ENCODE results near the gene SRGN.
"Not testable (repeated sequence)": the region's sequence is repeated elsewhere in the genome, so short reads cannot be mapped to it uniquely, and the experiment has no call there.

Gene SRGN, protein sequence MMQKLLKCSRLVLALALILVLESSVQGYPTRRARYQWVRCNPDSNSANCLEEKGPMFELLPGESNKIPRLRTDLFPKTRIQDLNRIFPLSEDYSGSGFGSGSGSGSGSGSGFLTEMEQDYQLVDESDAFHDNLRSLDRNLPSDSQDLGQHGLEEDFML

DNA sequence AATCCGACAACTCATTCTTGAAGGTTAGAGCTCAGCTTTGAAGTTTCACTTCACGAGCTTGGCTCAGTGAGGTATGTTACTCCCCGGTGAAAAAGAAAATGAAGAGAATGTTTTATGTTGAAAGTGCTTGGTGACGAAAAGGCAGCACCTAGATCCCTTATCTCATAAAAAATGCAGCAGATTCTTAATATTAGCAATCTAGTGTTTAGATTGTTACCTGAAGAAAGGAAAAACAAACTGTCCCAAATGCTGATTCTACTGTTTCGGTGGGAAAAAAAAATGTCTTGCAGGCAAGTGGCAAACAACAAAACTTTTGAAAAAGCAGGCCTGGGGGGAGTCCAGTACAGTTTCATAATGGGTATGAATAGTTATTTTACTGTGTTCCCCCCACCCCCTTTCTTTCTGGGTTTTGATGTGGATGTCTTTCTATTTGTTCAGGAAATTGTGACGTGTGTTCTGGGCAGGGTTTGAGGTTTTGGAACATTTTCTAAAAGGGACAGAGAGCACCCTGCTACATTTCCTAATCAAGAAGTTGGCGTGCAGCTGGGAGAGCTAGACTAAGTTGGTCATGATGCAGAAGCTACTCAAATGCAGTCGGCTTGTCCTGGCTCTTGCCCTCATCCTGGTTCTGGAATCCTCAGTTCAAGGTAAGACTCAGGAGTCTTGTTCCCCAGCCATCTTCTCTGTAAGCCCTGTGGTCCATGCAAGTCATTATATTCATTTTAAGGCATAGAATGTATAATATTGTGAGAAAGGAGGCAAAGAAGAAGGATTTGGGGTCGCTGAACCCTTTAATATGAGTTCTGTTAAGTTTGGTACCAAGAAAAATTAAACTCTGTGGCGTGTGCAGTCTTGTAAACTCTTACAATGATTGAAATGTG lies at the start of gene SRGN:
Gene SRGN, plus strand, starts transcription at position 514 of the 881 bp plus-strand sequence. Its CDS starts 55 bp downstream, at position 569.
- DNase-seq (ENCODE audit: low spot score) = peak; percentile 56

DNA sequence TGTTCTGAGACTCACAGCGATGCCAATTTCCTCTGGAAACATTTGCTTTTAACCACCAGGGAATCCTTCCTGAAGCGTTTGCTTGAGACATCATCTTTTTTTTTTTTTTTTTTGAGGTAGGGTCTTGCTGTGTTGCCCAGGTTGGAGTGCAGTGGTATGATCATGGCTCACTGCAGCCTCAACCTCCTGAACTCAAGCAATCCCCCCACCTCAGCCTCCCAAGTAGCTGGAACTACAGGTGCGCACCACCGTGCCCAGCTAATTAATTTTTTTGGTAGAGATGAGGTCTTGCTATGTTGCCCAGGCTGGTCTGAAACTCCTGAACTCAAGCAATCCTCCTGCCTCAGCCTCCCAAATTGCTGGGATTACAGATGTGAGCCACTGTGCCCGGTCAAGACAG lies 47.0 kb upstream of the SRGN start:
- DNase-seq (ENCODE audit: low spot score) = not testable (repeated sequence)

DNA sequence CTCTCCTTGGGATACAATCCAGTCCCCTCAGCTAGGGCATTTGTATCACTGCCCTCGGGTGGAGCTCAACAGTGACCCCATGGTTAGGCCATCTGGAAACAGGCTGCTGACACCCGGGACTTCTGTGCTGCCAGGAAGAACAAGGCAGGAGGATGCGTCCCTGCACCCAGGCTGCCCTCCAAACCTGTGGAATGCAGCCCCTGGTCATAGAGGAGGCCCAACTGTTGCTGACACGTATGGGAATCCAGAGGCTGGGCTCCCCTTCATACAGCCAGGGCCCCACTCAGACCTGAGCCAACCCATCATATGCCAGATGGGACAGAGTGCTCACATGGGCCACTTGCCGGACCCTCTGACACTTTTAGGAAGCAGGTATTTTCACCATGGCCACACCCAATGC lies 45.5 kb upstream of the SRGN start:
- DNase-seq (ENCODE audit: low spot score) = no peak

DNA sequence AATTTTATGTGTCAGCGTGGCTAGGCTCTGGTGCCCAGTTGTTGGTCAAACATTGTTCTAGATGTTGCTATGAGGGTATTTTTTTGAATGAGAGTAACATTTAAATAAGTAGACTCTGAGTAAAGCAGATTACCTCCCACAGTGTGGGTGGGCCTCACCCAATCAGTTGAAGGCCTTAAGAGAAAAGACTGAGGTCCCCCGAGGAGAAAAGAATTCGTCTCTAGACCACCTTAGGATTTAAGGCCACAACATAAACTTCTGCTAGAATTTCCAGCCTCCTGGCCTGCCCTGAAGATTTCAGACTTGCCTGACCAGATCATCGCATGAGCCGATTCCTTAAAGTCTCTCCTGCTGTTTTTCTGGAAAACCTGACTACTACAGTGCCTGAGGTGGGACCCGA lies 45.1 kb upstream of the SRGN start:
- DNase-seq (ENCODE audit: low spot score) = no peak

DNA sequence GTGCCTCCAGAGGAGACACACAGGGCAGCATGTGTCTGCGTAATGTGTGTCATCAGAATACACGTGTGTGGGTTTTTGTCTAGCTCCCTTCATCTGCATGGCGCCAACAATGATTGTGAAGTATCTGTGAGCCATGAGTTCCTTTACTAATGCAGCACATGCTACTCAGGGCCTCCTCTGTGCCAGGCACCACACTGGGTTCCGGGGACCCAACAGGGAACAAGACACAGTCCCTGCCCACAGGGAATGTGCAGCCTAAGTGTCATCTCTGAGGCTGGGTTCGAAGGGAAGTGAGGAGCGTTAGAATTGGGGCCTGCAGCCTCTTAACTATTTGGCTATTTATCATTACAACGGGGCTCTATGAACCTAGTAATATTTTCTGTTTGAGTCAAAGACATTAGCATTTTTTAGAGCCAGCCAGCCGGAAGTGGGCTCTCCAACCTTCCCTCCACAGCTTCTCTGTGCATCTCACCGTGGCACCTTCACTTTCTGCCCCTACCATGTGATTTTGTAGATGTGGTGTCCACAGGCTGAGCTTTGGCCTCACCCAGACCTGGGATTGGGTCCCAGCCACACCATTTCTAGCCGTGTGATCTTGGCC lies 43.9 kb upstream of the SRGN start:
- DNase-seq (ENCODE audit: low spot score) = no peak

DNA sequence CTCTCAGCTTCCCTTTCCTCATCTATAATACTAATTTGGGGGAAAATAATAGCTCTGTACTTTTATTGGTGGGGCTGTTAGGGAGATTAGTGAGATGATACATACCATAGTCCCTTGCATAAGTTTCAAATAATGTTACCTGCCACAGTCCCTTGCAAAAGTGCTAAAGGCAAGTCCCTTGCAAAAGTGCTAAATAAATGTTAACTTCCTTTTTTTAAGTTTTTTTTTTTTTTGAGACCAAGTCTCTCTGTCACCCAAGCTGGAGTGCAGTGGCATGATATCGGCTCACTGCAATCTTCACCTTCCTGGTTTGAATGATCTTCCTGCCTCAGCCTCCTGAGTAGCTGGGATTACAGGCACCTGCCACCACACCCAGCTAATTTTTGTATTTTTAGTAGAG lies 43.4 kb upstream of the SRGN start:
- DNase-seq (ENCODE audit: low spot score) = no peak

DNA sequence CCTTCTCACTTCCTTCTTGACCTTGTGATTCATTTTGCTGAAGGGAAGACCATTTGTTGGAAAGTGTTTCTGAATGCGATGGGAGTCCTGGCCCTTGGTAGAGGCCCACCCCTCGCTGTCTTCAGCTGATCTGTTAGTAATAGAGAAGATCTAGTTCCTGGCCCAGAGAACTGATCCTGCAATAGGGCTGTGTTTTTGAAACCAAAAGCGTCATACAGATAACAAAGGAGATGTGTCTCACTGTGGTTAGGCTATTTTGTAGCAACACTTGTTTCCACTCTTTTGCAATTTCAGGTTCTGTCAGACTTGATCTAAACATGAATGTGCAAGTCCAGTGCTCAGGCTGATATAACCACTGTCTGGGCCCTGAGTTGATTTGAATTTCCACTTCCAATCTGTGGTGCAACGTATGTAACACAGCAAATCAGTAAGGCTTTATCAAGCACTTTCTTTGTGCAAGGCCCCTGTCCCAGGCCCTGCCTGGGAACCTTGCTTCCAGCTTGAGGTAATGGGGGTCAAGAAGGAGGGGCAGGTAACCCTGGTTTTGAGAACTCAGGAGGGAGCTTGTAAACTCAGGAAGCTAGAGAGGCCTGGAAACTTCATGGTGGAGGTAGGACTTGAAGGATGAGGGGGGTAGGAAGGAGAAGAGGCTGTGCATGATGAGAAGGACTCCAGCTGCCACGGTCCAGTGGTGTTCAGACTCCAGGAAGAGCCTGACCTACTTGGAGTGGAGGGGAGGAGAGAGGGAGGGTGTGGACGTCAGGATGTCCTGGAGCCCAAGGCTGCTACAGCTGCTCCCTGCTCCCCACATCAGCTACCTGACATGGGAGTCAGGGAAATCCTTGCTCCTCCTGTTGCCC lies 42.2 kb upstream of the SRGN start:
- DNase-seq (ENCODE audit: low spot score) = no peak

DNA sequence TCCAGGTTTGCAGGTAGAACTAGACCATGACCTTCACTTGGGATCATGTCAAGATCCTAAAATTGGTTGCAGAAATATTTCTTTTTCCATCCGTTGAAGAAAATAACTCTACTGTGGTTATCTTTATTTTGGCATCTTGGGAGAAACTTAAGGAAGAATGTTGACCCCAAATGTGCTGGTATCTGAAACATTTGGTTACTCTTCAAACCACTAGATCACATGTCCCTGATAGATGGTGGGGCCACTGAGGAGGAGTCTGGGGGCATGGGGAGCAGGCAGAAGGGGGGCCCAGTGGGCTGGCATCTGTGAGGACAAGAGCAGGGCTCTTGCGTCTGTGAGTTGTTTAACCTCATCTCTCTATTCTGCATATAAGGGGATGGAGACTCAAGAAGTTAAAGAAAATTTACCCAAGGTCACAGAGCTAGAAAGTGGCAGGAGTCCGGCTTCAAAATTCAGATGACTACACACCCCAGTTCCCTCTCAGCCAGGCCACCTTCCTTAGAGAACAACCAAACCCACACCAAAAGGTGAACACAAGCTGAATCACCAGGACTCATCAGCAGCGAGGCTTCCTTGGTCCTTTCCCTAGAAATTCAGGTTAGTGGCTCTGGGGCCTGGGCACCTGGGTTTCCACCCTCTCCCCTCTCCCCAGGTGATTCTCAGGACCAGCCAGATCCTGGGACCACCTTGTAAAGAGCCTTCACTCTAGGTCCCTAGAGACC lies 40.6 kb upstream of the SRGN start:
- DNase-seq (ENCODE audit: low spot score) = no peak

DNA sequence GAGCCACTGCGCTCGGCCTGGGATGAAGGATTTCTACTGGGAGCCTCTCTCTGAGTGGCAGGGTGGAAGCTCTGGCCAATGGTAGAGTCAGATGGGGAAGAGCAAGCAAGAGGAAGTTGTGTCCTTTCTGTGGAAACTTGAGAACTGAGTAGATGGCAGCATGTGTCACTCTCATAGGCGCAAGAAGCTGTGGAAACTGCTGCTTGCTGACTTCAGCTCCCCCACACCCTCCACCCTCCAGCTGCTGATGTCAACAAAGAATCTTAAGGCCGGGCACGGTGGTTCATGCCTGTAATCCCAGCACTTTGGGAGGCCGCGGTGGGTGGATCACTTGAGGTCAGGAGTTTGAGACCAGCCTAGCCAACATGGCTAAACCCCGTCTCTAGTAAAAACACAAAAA lies 39.8 kb upstream of the SRGN start:
- DNase-seq (ENCODE audit: low spot score) = no peak

DNA sequence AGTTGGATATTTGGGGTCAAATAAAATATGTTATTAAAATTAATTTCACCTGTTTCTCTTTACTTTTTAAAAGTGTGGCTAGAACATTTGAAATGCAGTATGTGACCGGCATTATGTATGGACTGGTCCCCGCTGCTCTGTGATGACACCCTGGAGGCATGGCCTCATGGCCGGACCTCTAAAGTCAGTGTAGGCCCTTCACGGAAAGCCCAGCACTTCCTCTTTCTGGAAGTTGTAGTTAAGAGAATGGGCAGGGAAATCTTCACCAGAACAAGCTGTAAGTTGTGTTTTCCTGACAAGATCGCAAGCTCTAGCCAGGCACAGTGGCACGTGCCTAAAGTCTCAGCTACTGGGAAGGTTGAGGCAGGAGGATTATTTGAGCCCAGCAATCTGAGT lies 38.3 kb upstream of the SRGN start:
- no peak for DNase-seq (ENCODE audit: low spot score)

DNA sequence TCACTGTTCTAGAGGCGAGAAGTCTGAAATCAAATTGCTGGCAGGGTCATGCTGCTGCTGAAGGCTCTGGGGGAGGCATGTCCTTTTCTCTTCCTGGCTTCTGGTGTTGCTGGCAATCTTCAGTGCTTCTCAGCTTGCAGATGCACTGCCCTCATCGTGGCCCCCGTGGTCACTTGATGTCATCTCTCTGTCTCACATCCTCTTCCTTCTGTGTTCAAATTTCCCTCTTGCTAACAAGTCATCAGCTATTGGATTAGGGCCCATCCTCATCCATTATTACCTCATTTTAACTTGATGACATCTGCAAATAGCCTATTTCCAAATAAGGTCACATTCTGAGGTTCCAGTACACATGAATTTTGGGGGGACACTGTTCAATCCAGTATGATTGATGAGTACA lies 36.6 kb upstream of the SRGN start:
- no peak for DNase-seq (ENCODE audit: low spot score)

DNA sequence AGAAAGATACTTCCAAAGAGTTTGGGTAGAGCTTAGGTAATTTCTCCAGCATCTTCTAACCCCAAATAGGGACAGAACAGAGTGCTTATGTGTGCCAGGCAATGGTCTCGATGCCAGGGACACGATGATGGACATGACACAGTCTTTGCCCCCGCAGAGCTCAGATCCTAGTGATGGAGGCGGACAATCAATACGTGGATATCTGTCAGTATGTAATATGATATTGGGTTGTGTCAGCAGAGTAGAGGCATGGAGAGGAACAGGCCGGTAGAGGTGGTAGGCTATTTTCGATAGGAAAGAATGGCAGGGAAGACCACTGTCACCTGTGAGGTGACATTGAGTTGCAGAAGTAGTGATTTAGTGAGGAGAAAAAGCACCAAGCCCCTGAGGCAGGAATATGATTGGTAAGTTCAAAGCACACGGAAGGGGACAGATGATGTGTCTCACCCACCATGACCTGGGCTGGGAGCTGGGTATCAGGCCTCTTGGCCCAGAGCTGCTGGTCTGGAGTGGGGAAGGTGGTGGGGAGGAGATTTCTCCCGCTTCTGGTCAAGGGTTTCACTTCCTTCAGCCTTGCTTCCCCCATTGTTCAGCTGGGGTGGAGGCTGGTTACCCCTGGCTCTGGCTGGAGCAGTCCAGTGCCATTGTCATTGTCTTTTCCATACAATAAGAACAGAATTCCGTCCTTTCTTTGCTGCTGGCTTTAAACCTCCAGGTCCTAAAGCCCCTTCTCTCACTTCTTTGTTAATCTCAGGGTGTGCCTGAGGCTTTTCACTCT lies 36.0 kb upstream of the SRGN start:
- DNase-seq (ENCODE audit: low spot score) = no peak

DNA sequence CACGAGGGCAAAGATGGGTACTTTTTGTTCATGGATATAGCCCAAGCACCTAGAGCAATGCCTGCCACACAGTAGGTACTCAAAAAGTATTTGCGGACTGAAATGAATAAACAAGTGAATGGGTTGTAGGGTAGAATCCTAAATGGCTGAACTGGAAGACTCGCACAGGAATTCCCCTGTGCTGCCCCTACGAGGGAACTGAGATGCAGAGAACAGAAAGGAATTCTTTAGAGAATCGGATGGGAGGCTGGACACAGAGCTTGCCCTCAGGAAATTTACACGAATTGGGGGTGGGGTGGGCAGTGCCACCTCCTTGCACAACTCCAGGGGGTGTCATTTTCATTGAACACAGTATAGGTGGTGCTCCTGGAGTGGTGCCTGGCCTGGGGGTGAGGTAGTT lies 35.2 kb upstream of the SRGN start:
- no peak for DNase-seq (ENCODE audit: low spot score)

DNA sequence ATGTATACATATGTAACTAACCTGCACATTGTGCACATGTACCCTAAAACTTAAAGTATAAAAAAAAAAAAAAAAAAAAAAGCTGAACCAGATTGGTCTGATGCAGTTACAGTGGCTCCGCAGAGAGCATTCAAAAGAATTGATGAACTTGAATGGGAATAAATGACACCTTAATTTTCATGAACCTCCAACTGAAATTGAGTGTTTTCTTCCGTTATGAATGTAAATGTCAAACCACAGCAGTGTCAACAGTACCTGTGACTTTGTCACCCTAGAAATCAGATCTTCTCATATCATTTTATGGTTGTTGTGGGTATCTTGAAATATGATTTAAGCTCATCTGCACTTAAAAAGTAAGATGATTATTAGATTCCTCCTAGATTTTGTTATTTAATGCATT lies 32.7 kb upstream of the SRGN start:
- DNase-seq (ENCODE audit: low spot score) = no peak

DNA sequence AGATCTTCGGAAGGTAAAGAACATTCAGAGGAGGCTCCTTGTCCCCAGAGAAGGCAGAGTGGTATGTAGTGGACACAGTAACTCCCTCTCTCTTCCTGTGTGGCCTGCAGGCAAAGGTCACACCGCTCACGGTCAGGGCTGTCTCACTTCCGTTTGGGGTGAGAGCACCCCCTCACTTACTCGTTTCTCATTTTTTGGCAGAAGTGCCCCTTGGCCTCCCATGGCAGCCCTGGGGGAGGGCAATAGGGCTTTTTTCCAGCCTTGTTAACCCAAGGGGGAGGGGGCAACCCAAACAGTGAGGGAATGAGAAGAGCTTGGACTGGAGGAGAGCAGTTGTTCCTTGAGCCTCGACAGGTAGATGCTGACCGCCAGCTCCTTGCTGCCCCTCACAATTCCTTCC lies 31.8 kb upstream of the SRGN start:
- DNase-seq (ENCODE audit: low spot score) = no peak

DNA sequence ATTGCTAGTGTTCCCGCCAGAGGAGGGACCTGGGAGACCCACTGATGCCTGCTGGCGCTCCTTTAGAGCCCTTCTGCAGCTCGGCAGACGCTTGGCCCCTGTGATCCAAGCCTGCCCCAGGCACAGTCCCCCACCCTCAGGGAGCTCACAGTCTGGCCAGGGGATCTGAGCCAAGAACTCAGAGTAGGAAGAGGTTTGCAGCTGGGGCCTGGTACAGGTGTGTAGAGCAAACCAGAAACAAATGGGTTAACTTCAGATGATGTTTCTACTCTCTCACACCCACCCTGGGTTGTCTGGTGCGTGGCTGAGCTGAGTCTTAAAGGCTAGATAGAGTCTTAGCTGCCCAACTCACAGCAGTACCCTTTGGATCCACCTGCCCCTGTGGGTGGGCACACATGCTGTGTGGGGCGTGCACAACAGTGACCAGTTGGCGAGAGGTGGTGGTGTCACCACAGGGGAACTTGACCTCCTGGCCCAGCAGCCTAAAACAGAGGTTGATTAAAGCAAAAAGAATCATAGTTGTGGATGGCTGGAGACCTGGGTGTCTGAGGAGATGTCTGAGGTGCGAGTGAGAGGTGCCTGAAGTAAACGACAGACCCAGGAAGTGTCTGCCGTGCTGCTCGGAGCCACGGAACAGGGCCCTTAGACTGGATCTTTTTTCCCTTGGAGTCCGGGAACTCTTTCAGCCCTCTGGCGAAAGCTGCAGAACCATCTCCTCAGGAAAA lies 31.2 kb upstream of the SRGN start:
- DNase-seq (ENCODE audit: low spot score) = no peak

DNA sequence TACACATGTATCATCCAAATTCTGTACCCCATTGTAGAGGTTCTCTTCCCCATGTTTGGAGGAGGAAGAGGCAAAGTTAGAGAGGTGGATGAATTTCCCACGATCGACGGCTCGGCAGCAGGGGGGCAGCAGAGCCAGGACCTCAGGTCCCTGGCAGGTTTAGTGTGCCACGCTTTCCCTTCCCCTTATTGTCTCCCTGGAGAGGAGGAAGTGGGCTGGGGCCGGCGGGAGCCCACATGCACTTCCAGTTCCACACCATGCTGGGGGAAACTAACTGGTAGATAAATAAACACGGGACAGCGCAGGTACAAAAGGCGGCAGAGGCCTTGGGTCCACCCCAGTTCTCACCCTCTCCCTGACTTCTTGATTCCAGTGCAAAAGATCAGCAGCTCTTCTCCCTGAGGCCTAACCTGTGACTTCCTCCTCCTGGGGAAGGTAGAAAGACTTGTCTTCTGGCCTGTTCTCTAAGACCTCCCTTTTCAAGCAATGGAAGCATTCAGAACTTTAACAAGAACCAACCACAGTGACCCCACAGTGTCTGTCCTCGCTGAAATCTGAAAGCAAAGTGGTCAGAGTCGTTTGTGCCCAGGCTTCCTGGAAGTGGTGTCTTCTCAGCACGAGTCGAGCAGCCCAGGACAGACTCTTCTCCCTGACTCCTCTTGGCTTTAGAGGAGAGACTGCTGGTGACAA lies 30.5 kb upstream of the SRGN start:
- DNase-seq (ENCODE audit: low spot score) = no peak

DNA sequence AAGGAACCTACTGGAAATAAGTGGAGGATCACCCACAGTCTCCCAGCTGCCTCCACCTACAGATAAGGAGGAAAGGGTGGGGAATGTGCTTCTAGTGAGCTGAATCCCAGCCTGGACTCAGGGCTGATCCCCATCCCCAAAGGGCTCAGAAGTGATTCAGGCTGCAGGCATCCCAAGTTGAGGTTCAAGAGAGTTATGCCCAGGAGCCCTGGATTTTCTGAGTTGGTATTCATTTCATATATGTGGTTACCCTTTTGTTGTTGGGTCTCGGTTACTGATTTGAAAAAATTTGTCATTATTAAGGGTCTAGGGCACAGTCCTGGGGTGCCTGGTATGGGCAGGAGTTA lies 30.0 kb upstream of the SRGN start:
- no peak for DNase-seq (ENCODE audit: low spot score)

DNA sequence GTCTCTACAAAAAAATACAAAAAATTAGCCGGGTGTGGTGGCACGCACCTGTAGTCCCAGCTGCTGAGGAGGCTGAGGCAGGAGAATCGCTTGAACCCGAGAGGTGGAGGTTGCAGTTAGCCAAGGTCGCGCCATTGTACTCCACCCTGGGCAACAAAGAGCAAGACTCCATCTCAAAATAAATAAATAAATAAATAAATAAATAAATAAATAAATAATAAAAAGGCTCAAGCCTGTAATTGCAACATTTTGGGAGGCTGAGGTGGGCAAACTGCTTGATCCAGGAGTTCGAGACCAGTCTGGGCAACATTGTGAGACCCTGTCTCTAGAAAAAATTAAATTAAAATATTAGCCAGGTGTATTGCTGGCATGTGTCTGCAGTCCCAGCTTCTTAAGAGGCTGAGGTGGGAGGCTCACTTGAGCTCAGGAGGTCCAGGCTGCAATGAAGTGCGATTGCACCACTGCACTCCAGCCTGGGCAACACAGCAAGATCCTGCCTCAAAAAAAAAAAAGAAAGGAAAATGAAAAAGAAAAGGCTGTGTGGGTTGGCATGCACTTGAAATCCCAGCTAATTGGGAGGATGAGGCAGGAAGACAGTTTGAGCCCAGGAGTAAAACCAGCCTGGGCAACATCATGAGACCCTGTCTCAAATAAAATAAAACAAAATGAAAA lies 27.6 kb upstream of the SRGN start:
- no peak for DNase-seq (ENCODE audit: low spot score)
